ENCODE data around the gene HOXA4. TPM values are rescaled to one million over a fixed set of nuclear protein-coding genes. Genes with fewer than 3 reads are reported as not detected.
A peak's percentile ranks its signal among the peaks of the same experiment; 100 is the strongest.

HOXA4 gene
- polyA plus RNA-seq, 1 donor (not counting 4 experiments of a cell fraction or from before 2014, with no cell fraction given): 1.5 TPM

DNA sequence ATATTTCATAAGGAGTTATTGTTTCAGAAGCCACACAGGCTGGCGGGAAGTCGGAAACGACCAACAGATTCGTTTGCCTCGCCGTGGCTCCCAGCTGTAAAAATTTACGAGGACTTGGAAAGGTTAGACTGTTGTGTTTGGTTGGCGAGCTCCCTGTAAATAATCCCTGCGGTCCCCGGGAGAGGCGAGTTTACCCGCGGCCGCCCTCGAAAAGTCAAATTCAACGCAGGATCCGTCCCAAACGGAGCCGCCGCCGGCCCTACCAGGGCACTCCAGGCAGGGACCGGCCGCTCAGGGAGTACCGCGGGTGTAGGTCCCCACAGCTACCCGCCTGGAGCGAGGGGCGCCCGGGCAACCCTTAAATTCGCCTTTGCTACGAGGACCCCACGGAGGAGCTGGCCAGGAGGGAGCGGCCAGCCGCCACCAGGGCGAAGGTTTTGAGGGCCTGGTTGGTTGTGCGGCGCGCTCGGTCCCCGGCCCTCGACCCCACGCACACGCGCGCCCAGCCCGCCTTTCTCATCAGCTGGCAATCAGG, 35.5 kb upstream of the HOXA4 start:
- no peak for DNase-seq (ENCODE audit: low read depth, low spot score)
- dilution Hi-C loops (cut with MboI; ENCODE audit: extremely low pct_ligation_motif_present, low sequenced_read_pairs): no loop called here
- H3K27me3 ChIP-seq (ENCODE audit: control insufficient read depth, extremely low read depth, insufficient read depth, low read length): no peaks in the 10 kb centered on the region
- H3K9me1 ChIP-seq (ENCODE audit: control insufficient read depth, extremely low read depth, insufficient read depth, low read length): no peaks in the 10 kb centered on the region
- H3K4me2 ChIP-seq (ENCODE audit: control insufficient read depth, extremely low read depth, insufficient read depth, low read depth, low read length): peak overlapping the region; percentile 98
- no peaks in the 10 kb centered on the region for H4K20me1 ChIP-seq (ENCODE audit: control insufficient read depth, extremely low read depth, insufficient read depth, low read length)
- peaks cover 4 to 10% of the 10 kb centered on the region in 2 experiments for H3K36me3 ChIP-seq (ENCODE audit: control insufficient read depth in 2 of 2, extremely low read depth in 1 of 2, insufficient read depth in 2 of 2, low read length in 2 of 2)
- peak overlapping the region; percentile 78 to 94 (median 84) for H3K4me3 ChIP-seq (ENCODE audit: control insufficient read depth in 2 of 3, extremely low read depth in 1 of 3, insufficient read depth in 2 of 3, low read depth in 1 of 3, low read length in 3 of 3)
- peak overlapping the region; percentile 95 for H2AFZ ChIP-seq (ENCODE audit: control insufficient read depth, low read length)
- H3K4me1 ChIP-seq (ENCODE audit: control insufficient read depth, extremely low read depth, insufficient read depth, low read length): peaks cover 21% of the 10 kb centered on the region
- peak overlapping the region; percentile 87 for H3K27ac ChIP-seq (ENCODE audit: control insufficient read depth, insufficient read depth, low read length)
- no peaks in the 10 kb centered on the region for H3K9me3 ChIP-seq (ENCODE audit: control insufficient read depth, low read depth, low read length)
- no peak for FAIRE-seq
- H3K9ac ChIP-seq (ENCODE audit: control insufficient read depth, extremely low read depth, insufficient read depth, low read length): peak overlapping the region; percentile 83
- H3K79me2 ChIP-seq (ENCODE audit: control insufficient read depth, insufficient read depth, low read length): peaks cover 88% of the 10 kb centered on the region
- no peak for TF ChIP-seq EZH2 (IDR thresholded peaks at IDR 0.05; ENCODE audit: low read length)
- no peak for TF ChIP-seq CTCF (optimal IDR thresholded peaks at IDR 0.05 in 1 of 3, IDR thresholded peaks at IDR 0.05 in 1 of 3, conservative IDR thresholded peaks at IDR 0.05 in 1 of 3; ENCODE audit: extremely low read depth in 1 of 3, insufficient read depth in 2 of 3, low read length in 3 of 3)

DNA sequence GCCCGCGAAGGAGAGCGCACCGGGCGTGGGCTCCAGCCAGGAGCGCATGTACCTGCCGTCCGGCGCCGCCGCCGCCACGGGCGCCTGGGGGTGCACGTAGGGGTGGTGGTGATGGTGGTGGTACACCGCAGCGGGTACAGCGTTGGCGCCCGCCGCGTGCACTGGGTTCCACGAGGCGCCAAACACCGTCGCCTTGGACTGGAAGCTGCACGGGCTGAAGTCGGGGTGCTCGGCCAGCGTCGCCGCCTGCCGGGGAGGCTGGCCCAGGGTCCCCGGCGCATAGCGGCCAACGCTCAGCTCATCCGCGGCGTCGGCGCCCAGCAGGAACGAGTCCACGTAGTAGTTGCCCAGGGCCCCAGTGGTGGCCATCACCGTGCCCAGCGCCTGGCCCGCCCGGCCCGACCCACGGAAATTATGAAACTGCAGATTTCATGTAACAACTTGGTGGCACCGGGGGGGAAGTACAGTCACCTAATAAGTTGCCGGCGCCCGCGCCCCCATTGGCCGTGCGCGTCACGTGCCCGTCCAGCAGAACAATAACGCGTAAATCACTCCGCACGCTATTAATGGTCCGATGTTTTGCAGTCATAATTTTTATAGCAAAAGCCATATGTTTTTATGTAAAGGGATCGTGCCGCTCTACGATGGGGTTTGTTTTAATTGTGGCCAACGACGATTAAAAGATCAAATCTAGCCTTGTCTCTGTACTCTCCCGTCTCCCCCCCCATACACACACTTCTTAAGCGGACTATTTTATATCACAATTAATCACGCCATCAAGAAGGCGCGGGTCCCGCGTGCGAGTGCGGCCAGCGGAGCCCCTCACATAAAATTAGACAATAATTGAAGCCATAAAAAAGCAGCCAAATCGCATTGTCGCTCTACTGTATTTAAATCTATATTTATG, 34.8 kb upstream of the HOXA4 start, which contains the start of gene HOXA9:
Gene HOXA9 (minus strand): TSS at position 449 of the 907 bp plus-strand sequence. CDS start 80 bp downstream, at position 369.
- peak; percentile 76 for FAIRE-seq
- TF ChIP-seq EZH2 (IDR thresholded peaks at IDR 0.05; ENCODE audit: low read length) (no peak), CTCF (optimal IDR thresholded peaks at IDR 0.05 in 1 of 3, IDR thresholded peaks at IDR 0.05 in 1 of 3, conservative IDR thresholded peaks at IDR 0.05 in 1 of 3; ENCODE audit: extremely low read depth in 1 of 3, insufficient read depth in 2 of 3, low read length in 3 of 3) (no peak)
- Histone ChIP-seq H3K9me3 (ENCODE audit: control insufficient read depth, low read depth, low read length) (no peaks in the 10 kb centered on the region), H4K20me1 (ENCODE audit: control insufficient read depth, extremely low read depth, insufficient read depth, low read length) (no peaks in the 10 kb centered on the region), H3K4me3 (ENCODE audit: control insufficient read depth in 2 of 3, extremely low read depth in 1 of 3, insufficient read depth in 2 of 3, low read depth in 1 of 3, low read length in 3 of 3) (peak within 1 kb of the TSS; percentile 78 to 94 (median 84)), H3K79me2 (ENCODE audit: control insufficient read depth, insufficient read depth, low read length) (peaks cover 82% of the 10 kb centered on the region), H3K36me3 (ENCODE audit: control insufficient read depth in 2 of 2, extremely low read depth in 1 of 2, insufficient read depth in 2 of 2, low read length in 2 of 2) (peaks cover 4 to 10% of the 10 kb centered on the region in 2 experiments), H2AFZ (ENCODE audit: control insufficient read depth, low read length) (peak within 1 kb of the TSS; percentile 95), H3K9me1 (ENCODE audit: control insufficient read depth, extremely low read depth, insufficient read depth, low read length) (no peaks in the 10 kb centered on the region), H3K9ac (ENCODE audit: control insufficient read depth, extremely low read depth, insufficient read depth, low read length) (peak within 1 kb of the TSS; percentile 83), H3K27ac (ENCODE audit: control insufficient read depth, insufficient read depth, low read length) (peak within 1 kb of the TSS; percentile 87), H3K4me1 (ENCODE audit: control insufficient read depth, extremely low read depth, insufficient read depth, low read length) (peaks cover 21% of the 10 kb centered on the region), H3K27me3 (ENCODE audit: control insufficient read depth, extremely low read depth, insufficient read depth, low read length) (no peaks in the 10 kb centered on the region), H3K4me2 (ENCODE audit: control insufficient read depth, extremely low read depth, insufficient read depth, low read depth, low read length) (peak within 1 kb of the TSS; percentile 98)
- dilution Hi-C loops (cut with MboI; ENCODE audit: extremely low pct_ligation_motif_present, low sequenced_read_pairs): no loop called here
- DNase-seq (ENCODE audit: low read depth, low spot score): peak; percentile 79
